Muscle layer of duodenum (tissue), 2 donors: ENCODE measurements around the gene AIF1.

Experiments
- H3K27ac ChIP-seq: one replicate; pipeline ENCODE4 v1.7.0; 2013; ENCODE audit warnings: mild to moderate bottlenecking, low read length
- H3K27me3 ChIP-seq: one replicate; pipeline ENCODE4 v1.7.0; 2013; ENCODE audit warnings: low read depth, mild to moderate bottlenecking, control low read depth, low read length
- H3K36me3 ChIP-seq, 2 donors: one replicate each; pipeline ENCODE4 v1.7.0; 2013; ENCODE audit warnings: low read length in 2 of 2, control low read depth in 1 of 2, mild to moderate bottlenecking in 1 of 2; ENCODE audit not compliant: insufficient read depth in 2 of 2, control insufficient read depth in 1 of 2
- H3K4me1 ChIP-seq, 2 donors: one replicate each; pipeline ENCODE4 v1.7.0; 2013; ENCODE audit warnings: low read length in 2 of 2, mild to moderate bottlenecking in 2 of 2, control low read depth in 1 of 2, moderate library complexity in 1 of 2; ENCODE audit not compliant: insufficient read depth in 2 of 2, control insufficient read depth in 1 of 2
- H3K4me3 ChIP-seq, 2 donors: one replicate each; pipeline ENCODE4 v1.7.0; 2013; ENCODE audit warnings: low read length in 2 of 2, low read depth in 1 of 2, mild to moderate bottlenecking in 1 of 2
- H3K9me3 ChIP-seq, 2 donors: one replicate each; pipeline ENCODE4 v1.7.0; 2013; ENCODE audit warnings: low read length in 2 of 2, control low read depth in 1 of 2, mild to moderate bottlenecking in 1 of 2; ENCODE audit not compliant: control insufficient read depth in 1 of 2
- donor health status: healthy.

AIF1 gene

GRCh38 chr6:31627690-31628287 lies 12.8 kb downstream of the AIF1 start:
- Histone ChIP-seq H3K27ac (no peak overlapping the region), H3K4me3 (no peak overlapping the region), H3K4me1 (peaks cover 0 to 5% of the 10 kb centered on the region in 2 donors), H3K9me3 (no peaks in the 10 kb centered on the region), H3K36me3 (peaks cover 78 to 96% of the 10 kb centered on the region in 2 donors), H3K27me3 (no peaks in the 10 kb centered on the region)

GRCh38 chr6:31629014-31629413 lies 14.0 kb downstream of the AIF1 start:
- H3K27me3 ChIP-seq = no peaks in the 10 kb centered on the region
- no peak overlapping the region for H3K27ac ChIP-seq
- H3K9me3 ChIP-seq = no peaks in the 10 kb centered on the region
- peaks cover 0 to 3% of the 10 kb centered on the region in 2 donors for H3K4me1 ChIP-seq
- H3K36me3 ChIP-seq = peaks cover 73 to 97% of the 10 kb centered on the region in 2 donors
- H3K4me3 ChIP-seq = no peak overlapping the region

- no peaks in the 10 kb centered on the region for H3K27me3 ChIP-seq
- H3K36me3 ChIP-seq = peaks cover 77 to 97% of the 10 kb centered on the region in 2 donors
- peaks cover 0 to 3% of the 10 kb centered on the region in 2 donors for H3K4me1 ChIP-seq
- no peak overlapping the region for H3K27ac ChIP-seq
- H3K9me3 ChIP-seq = no peaks in the 10 kb centered on the region
- no peak overlapping the region for H3K4me3 ChIP-seq
These were observed 15.3 kb downstream of the AIF1 start for GRCh38 chr6:31630177-31630934.

- Histone ChIP-seq H3K4me1 (peaks cover 0 to 3% of the 10 kb centered on the region in 2 donors), H3K4me3 (no peak overlapping the region), H3K9me3 (no peaks in the 10 kb centered on the region), H3K27me3 (no peaks in the 10 kb centered on the region), H3K36me3 (peaks cover 77 to 97% of the 10 kb centered on the region in 2 donors), H3K27ac (no peak overlapping the region)
These were observed 16.2 kb downstream of the AIF1 start for GRCh38 chr6:31631209-31631608.

GRCh38 chr6:31631681-31632278 lies 16.7 kb downstream of the AIF1 start:
- Histone ChIP-seq H3K36me3 (peaks cover 77 to 97% of the 10 kb centered on the region in 2 donors), H3K4me3 (no peak overlapping the region), H3K9me3 (no peaks in the 10 kb centered on the region), H3K27ac (no peak overlapping the region), H3K27me3 (no peaks in the 10 kb centered on the region), H3K4me1 (peaks cover 0 to 3% of the 10 kb centered on the region in 2 donors)

GRCh38 chr6:31632279-31632946 lies 17.4 kb downstream of the AIF1 start:
- Histone ChIP-seq H3K9me3 (no peaks in the 10 kb centered on the region), H3K36me3 (peaks cover 76 to 97% of the 10 kb centered on the region in 2 donors), H3K4me1 (peaks cover 0 to 3% of the 10 kb centered on the region in 2 donors), H3K4me3 (no peak overlapping the region), H3K27me3 (no peaks in the 10 kb centered on the region), H3K27ac (no peak overlapping the region)

GRCh38 chr6:31633447-31633846 lies 18.4 kb downstream of the AIF1 start:
- H3K4me1 ChIP-seq = peaks cover 0 to 3% of the 10 kb centered on the region in 2 donors
- peaks cover 69 to 96% of the 10 kb centered on the region in 2 donors for H3K36me3 ChIP-seq
- H3K27me3 ChIP-seq = no peaks in the 10 kb centered on the region
- H3K9me3 ChIP-seq = no peaks in the 10 kb centered on the region
- no peak overlapping the region for H3K4me3 ChIP-seq
- no peak overlapping the region for H3K27ac ChIP-seq

- no peaks in the 10 kb centered on the region for H3K27me3 ChIP-seq
- H3K4me3 ChIP-seq = no peak overlapping the region
- H3K4me1 ChIP-seq = peaks cover 0 to 3% of the 10 kb centered on the region in 2 donors
- H3K9me3 ChIP-seq = no peaks in the 10 kb centered on the region
- H3K36me3 ChIP-seq = peaks cover 65 to 96% of the 10 kb centered on the region in 2 donors
- H3K27ac ChIP-seq = no peak overlapping the region
These were observed 19.1 kb downstream of the AIF1 start for GRCh38 chr6:31634131-31634530.

GRCh38 chr6:31634969-31635575 lies 20.0 kb downstream of the AIF1 start:
- peaks cover 0 to 3% of the 10 kb centered on the region in 2 donors for H3K4me1 ChIP-seq
- H3K9me3 ChIP-seq = no peaks in the 10 kb centered on the region
- no peak overlapping the region for H3K4me3 ChIP-seq
- H3K27ac ChIP-seq = no peak overlapping the region
- peaks cover 71 to 96% of the 10 kb centered on the region in 2 donors for H3K36me3 ChIP-seq
- no peaks in the 10 kb centered on the region for H3K27me3 ChIP-seq

GRCh38 chr6:31636698-31637596 lies 21.9 kb downstream of the AIF1 start:
- Histone ChIP-seq H3K36me3 (peaks cover 75 to 96% of the 10 kb centered on the region in 2 donors), H3K4me1 (peaks cover 0 to 3% of the 10 kb centered on the region in 2 donors), H3K27ac (no peak overlapping the region), H3K4me3 (no peak overlapping the region), H3K27me3 (no peaks in the 10 kb centered on the region), H3K9me3 (no peaks in the 10 kb centered on the region)
